Measurements from ENCODE around the gene PROX1.

DNA sequence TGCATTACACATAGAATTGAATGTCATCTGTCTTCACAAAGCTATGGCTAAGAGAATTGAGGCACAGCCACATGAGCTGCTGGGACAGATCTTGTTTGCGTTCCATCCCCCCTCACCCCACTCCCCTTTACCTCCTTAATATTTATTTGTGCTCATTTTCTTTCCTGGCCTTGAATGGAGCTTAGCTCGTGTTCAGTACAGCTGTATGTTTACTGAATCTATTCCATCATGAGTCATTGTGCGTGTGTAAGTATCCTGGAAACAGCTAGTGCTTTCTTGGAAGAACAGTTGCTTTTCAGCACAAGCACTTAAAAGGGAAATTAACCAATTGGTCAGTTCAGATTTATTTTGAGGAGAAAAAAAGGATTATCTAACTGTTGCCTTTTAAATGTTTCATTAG is 14.7 kb downstream of the PROX1 start:
- no peak for TF ChIP-seq CHD2 (IDR thresholded peaks at IDR 0.05; ENCODE audit: low read length)
- TF ChIP-seq HDAC2 (IDR thresholded peaks at IDR 0.05; ENCODE audit: borderline replicate concordance in 1 of 2, low read depth in 2 of 2, low read length in 2 of 2), result no peak
- no peak for TF ChIP-seq SP1 (IDR thresholded peaks at IDR 0.05; ENCODE audit: low read depth, low read length)
- no peak for TF ChIP-seq CEBPB (IDR thresholded peaks at IDR 0.05; ENCODE audit: low read depth, low read length)
- TF ChIP-seq ZNF274 (IDR thresholded peaks at IDR 0.05; ENCODE audit: borderline replicate concordance, extremely low read depth, low read length), result no peak
- TF ChIP-seq CTCF (IDR thresholded peaks at IDR 0.05; ENCODE audit: control extremely low read depth in 1 of 3, insufficient read depth in 1 of 3, low read depth in 1 of 3, low read length in 3 of 3), result no peak
- no peak for TF ChIP-seq CREB1 (IDR thresholded peaks at IDR 0.05)
- no peak for TF ChIP-seq POLR2AphosphoS5 (IDR thresholded peaks at IDR 0.05; ENCODE audit: low read depth, low read length)
